Sigmoid colon (tissue), 7 donors: ENCODE measurements around the gene DBX1. TPM values are rescaled to one million over a fixed set of nuclear protein-coding genes. Genes with fewer than 3 reads are reported as not detected.

Experiments used
- DNase-seq: peaks from one replicate; pipeline ENCODE4 v3.0.0-alpha.2; 2019
- H3K27ac ChIP-seq, 4 donors: fragments of 200-600 bp; sonication (generic); one replicate each; pipeline ENCODE4 v1.5.1; 2016 to 2019; ENCODE audit warnings: mild to moderate bottlenecking in 1 of 4
- H3K27me3 ChIP-seq, 3 donors: fragments of 200-600 bp; sonication (generic); one replicate each; pipeline ENCODE4 v1.5.1; 2019; ENCODE audit warnings: mild to moderate bottlenecking in 1 of 3
- H3K36me3 ChIP-seq, 4 donors: fragments of 200-600 bp; sonication (generic); one replicate each; pipeline ENCODE4 v1.5.1; 2016 to 2019
- H3K4me1 ChIP-seq, 4 donors: fragments of 200-600 bp; sonication (generic); one replicate each; pipeline ENCODE4 v1.5.1; 2017 to 2019
- H3K4me3 ChIP-seq, 4 donors: fragments of 200-600 bp; sonication (generic); one replicate each; pipeline ENCODE4 v1.5.1; 2017 to 2019; ENCODE audit warnings: mild to moderate bottlenecking in 2 of 4, moderate library complexity in 1 of 4
- H3K9me3 ChIP-seq, 4 donors: fragments of 200-600 bp in 3 of 4; sonication (generic) in 3 of 4; one replicate each; pipeline versions ENCODE4 v1.5.1 to v1.6.1; 2013 to 2019
- EP300 ChIP-seq, 4 donors: sonication (generic); formaldehyde crosslinking; IDR thresholded peaks; one replicate each; pipeline ENCODE4 v1.6.1; 2017; ENCODE audit warnings: antibody characterized with exemption in 4 of 4
- POLR2A ChIP-seq, 2 donors: fragments of 450-650 bp; IDR thresholded peaks; one replicate each; pipeline ENCODE4 v1.6.1; 2016; ENCODE audit warnings: antibody characterized with exemption in 2 of 2, mild to moderate bottlenecking in 2 of 2, moderate library complexity in 2 of 2
- POLR2AphosphoS5 ChIP-seq, 4 donors: sonication (generic); formaldehyde crosslinking; IDR thresholded peaks; one replicate each; pipeline ENCODE4 v1.6.1; 2017; ENCODE audit warnings: antibody characterized with exemption in 4 of 4
- WGBS, 2 donors: extraction: QIAGEN DNeasy Blood & Tissue Kit; methylation state at CpG; one replicate each; pipeline ENCODE4 v1.1.7; 2013; 5-methylcytosine and 5-hydroxymethylcytosine counted together
- intact Hi-C: fragments of 100-400 bp; cut with DNase I; formaldehyde crosslinking; loops from one replicate; pipeline ENCODE4 v1.15.1; 2023
- polyA plus RNA-seq, 3 donors: library from polyadenylated mRNA; stranded (reverse); fragments of 200-250 nt; gene quantifications; one replicate each; pipeline ENCODE4 v1.2.3, GENCODE V29; 2013
- total RNA-seq, 4 donors: library from RNA; depleted of rRNA; stranded (reverse); fragments of >200 nt; gene quantifications; one replicate each; pipeline ENCODE4 v1.1.0, GENCODE V29; 2016
- TF ChIP-seq, protein P1 (sequence below), 4 experiments: fragments of 450-650 bp in 3 of 4; fragments of 200-600 bp in 1 of 4; IDR thresholded peaks; one replicate each; pipeline ENCODE4 v1.5.1; 2016 to 2019; ENCODE audit warnings: antibody characterized with exemption in 4 of 4, mild to moderate bottlenecking in 3 of 4, moderate library complexity in 2 of 4
- donor health status: healthy with polysubstance abuse.
- donor health status: Bipolar disorder and iron deficiency.
- donor health status: healthy.

The DBX1 gene
- total and polyA plus RNA-seq, 7 donors, result not detected

GRCh38 chr11:20114588-20114987, 45.7 kb downstream of the DBX1 start:
- H3K36me3 ChIP-seq, result peaks cover 0 to 51% (median 25%) of the 10 kb centered on the region in 4 donors
- intact Hi-C loops, result loop anchor here (5.0 kb wide), 3 partner anchors 57 to 557 kb away; no protein-coding TSS in a partner anchor

DNA sequence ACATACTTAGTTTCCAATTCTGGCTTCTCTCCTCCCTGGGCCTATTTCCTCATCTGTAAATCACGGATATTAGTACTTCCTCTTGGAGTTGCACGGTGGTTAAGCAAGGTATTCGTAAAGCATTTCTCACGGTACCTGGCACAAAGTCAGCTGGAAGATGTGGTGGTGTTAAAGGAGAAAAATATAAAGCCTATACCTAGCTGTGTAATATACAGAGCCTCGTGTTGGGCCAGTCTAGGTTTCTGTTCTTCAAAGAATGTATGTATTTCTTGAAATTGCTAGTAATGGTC, 47.2 kb downstream of the DBX1 start:
- TF ChIP-seq POLR2AphosphoS5 (IDR thresholded peaks at IDR 0.05) (no peak), EP300 (IDR thresholded peaks at IDR 0.05) (no peak), POLR2A (IDR thresholded peaks at IDR 0.05) (no peak)
- TF ChIP-seq, protein P1, sequence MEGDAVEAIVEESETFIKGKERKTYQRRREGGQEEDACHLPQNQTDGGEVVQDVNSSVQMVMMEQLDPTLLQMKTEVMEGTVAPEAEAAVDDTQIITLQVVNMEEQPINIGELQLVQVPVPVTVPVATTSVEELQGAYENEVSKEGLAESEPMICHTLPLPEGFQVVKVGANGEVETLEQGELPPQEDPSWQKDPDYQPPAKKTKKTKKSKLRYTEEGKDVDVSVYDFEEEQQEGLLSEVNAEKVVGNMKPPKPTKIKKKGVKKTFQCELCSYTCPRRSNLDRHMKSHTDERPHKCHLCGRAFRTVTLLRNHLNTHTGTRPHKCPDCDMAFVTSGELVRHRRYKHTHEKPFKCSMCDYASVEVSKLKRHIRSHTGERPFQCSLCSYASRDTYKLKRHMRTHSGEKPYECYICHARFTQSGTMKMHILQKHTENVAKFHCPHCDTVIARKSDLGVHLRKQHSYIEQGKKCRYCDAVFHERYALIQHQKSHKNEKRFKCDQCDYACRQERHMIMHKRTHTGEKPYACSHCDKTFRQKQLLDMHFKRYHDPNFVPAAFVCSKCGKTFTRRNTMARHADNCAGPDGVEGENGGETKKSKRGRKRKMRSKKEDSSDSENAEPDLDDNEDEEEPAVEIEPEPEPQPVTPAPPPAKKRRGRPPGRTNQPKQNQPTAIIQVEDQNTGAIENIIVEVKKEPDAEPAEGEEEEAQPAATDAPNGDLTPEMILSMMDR (IDR thresholded peaks at IDR 0.05), result no peak
- intact Hi-C loops, result loop anchor here (5.0 kb wide), 3 partner anchors 56 to 556 kb away; no protein-coding TSS in a partner anchor
- DNase-seq, result no peak
- no peak overlapping the region for H3K4me3 ChIP-seq
- no peaks in the 10 kb centered on the region for H3K9me3 ChIP-seq
- peak overlapping the region; percentile 79 to 93 (median 88) for H3K27ac ChIP-seq
- H3K4me1 ChIP-seq, result peaks cover 0 to 100% (median 83%) of the 10 kb centered on the region in 4 donors
- WGBS, 2 donors, result 53 to 55% methylated on average over 5 of the region's 5 CpGs
- peaks cover 0 to 49% (median 22%) of the 10 kb centered on the region in 4 donors for H3K36me3 ChIP-seq
- H3K27me3 ChIP-seq, result no peaks in the 10 kb centered on the region

More at GRCh38 chr11:20114588-20114987, 45.7 kb downstream of the DBX1 start:
- 95 to 97% methylated on average over 10 of the region's 10 CpGs for WGBS, 2 donors
- Histone ChIP-seq H3K4me1 (peaks cover 0 to 86% (median 74%) of the 10 kb centered on the region in 4 donors), H3K27me3 (no peaks in the 10 kb centered on the region), H3K27ac (peak overlapping the region in 3 of 4 donors; percentile 51 to 93 (median 88)), H3K9me3 (no peaks in the 10 kb centered on the region), H3K4me3 (no peak overlapping the region)
- no peak for DNase-seq
- TF ChIP-seq EP300 (IDR thresholded peaks at IDR 0.05), result no peak
- TF ChIP-seq, protein P1 (IDR thresholded peaks at IDR 0.05), result no peak
- no peak for TF ChIP-seq POLR2A (IDR thresholded peaks at IDR 0.05)

- H3K27ac ChIP-seq, result peak overlapping the region; percentile 79 to 93 (median 88)
- peaks cover 0 to 96% (median 80%) of the 10 kb centered on the region in 4 donors for H3K4me1 ChIP-seq
- 53 to 63% methylated on average over 15 of the region's 15 CpGs for WGBS, 2 donors
- TF ChIP-seq, protein P1 (IDR thresholded peaks at IDR 0.05), result no peak
- TF ChIP-seq POLR2A (IDR thresholded peaks at IDR 0.05) (no peak), EP300 (IDR thresholded peaks at IDR 0.05) (peak in 3 of 4 donors; percentile 4 to 82 (median 24)), POLR2AphosphoS5 (IDR thresholded peaks at IDR 0.05) (peak in 3 of 4 donors; percentile 61 to 93 (median 66))
- H3K9me3 ChIP-seq, result no peaks in the 10 kb centered on the region
- peak; percentile 91 for DNase-seq
- no peak overlapping the region for H3K4me3 ChIP-seq
- H3K36me3 ChIP-seq, result peaks cover 0 to 49% (median 23%) of the 10 kb centered on the region in 4 donors
- intact Hi-C loops, result loop anchor here (5.0 kb wide), 3 partner anchors 55 to 555 kb away; no protein-coding TSS in a partner anchor
- no peaks in the 10 kb centered on the region for H3K27me3 ChIP-seq
These were observed 47.8 kb downstream of the DBX1 start for GRCh38 chr11:20112291-20113148.

DNA sequence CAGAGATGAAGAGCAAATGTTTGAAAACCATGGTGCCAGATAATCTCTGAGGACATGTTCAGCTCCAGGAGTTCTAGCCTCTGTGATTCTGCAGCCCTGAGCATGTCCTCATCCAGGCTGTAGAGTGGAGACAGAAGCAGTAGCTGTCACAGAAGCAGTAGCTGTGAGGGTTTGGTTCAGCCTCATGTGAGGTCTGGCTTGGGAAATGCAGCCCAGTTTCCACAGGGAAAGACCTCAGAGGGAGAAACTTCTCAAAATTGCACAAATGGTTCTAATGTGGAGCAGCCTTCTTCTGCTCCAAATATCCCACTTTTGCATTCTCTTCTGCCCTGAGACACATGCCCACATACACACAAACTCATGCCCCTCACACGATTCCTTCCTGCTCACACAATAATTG, 48.4 kb downstream of the DBX1 start:
- peaks cover 0 to 49% (median 24%) of the 10 kb centered on the region in 4 donors for H3K36me3 ChIP-seq
- peaks cover 0 to 89% (median 74%) of the 10 kb centered on the region in 4 donors for H3K4me1 ChIP-seq
- H3K27me3 ChIP-seq, result no peaks in the 10 kb centered on the region
- WGBS, 2 donors, result 72 to 86% methylated on average over 1 of the region's 1 CpG
- intact Hi-C loops, result loop anchor here (1.0 to 5.0 kb wide), 4 partner anchors 55 to 555 kb away; no protein-coding TSS in a partner anchor
- peak overlapping the region; percentile 79 to 93 (median 88) for H3K27ac ChIP-seq
- H3K4me3 ChIP-seq, result no peak overlapping the region
- H3K9me3 ChIP-seq, result no peaks in the 10 kb centered on the region
- no peak for DNase-seq
- no peak for TF ChIP-seq POLR2A (IDR thresholded peaks at IDR 0.05)
- TF ChIP-seq EP300 (IDR thresholded peaks at IDR 0.05), result no peak
- TF ChIP-seq POLR2AphosphoS5 (IDR thresholded peaks at IDR 0.05), result no peak
- TF ChIP-seq, protein P1 (IDR thresholded peaks at IDR 0.05), result no peak
